Type B pancreatic cell (in vitro differentiated cells): ENCODE data around the gene CDS1. TPM values are rescaled to one million over a fixed set of nuclear protein-coding genes. Genes with fewer than 3 reads are reported as not detected.

Experiments used
- DNase-seq: peaks from one replicate; pipeline ENCODE4 v3.0.0; 2021; ENCODE audit warnings: mixed read lengths; ENCODE audit not compliant: unreplicated experiment; ENCODE audit errors: extremely low spot score
- H3K27ac Mint-ChIP-seq: 2 replicates; pipeline ENCODE4 v1.8.0; 2021; ENCODE audit warnings: mild to moderate bottlenecking, mixed read lengths
- H3K27me3 Mint-ChIP-seq: 2 replicates; pipeline ENCODE4 v1.8.0; 2021; ENCODE audit warnings: mixed read lengths
- H3K36me3 Mint-ChIP-seq: 2 replicates; pipeline ENCODE4 v1.8.0; 2021; ENCODE audit warnings: mixed read lengths
- H3K4me1 Mint-ChIP-seq: one replicate; pipeline ENCODE4 v1.8.0; 2021; ENCODE audit warnings: mixed read lengths; ENCODE audit not compliant: unreplicated experiment
- H3K4me3 Mint-ChIP-seq: 2 replicates; pipeline ENCODE4 v1.8.0; 2021; ENCODE audit warnings: mild to moderate bottlenecking, mixed read lengths
- H3K9me3 Mint-ChIP-seq: 2 replicates; pipeline ENCODE4 v1.8.0; 2021; ENCODE audit warnings: mixed read lengths
- CTCF ChIP-seq: fragments of 200-600 bp; sonication (generic); conservative IDR thresholded peaks from 2 replicates; pipeline ENCODE4 v1.5.0; 2021; ENCODE audit warnings: antibody characterized with exemption, mild to moderate bottlenecking
- total RNA-seq: library from RNA; stranded (reverse); gene quantifications from 2 replicates; pipeline ENCODE4 v1.2.1, GENCODE V29; 2021; ENCODE audit warnings: low replicate concordance

Gene CDS1
- total RNA-seq, 1 donor from 2014 or later, result 15.1 TPM

- Mint-ChIP-seq H3K27me3 (no peaks in the 10 kb centered on the region), H3K36me3 (peaks cover 26% of the 10 kb centered on the region), H3K9me3 (no peaks in the 10 kb centered on the region), H3K4me1 (no peaks in the 10 kb centered on the region), H3K4me3 (no peak overlapping the region), H3K27ac (no peak overlapping the region)
- DNase-seq, result no peak
- no peak for TF ChIP-seq CTCF
These were observed 28.6 kb downstream of the CDS1 start for GRCh38 chr4:84611531-84611930.

GRCh38 chr4:84614891-84615290 lies 32.0 kb downstream of the CDS1 start:
- H3K27me3 Mint-ChIP-seq, result no peaks in the 10 kb centered on the region
- DNase-seq, result no peak
- H3K4me1 Mint-ChIP-seq, result no peaks in the 10 kb centered on the region
- H3K9me3 Mint-ChIP-seq, result no peaks in the 10 kb centered on the region
- no peak overlapping the region for H3K27ac Mint-ChIP-seq
- H3K36me3 Mint-ChIP-seq, result peaks cover 30% of the 10 kb centered on the region
- no peak for TF ChIP-seq CTCF
- H3K4me3 Mint-ChIP-seq, result no peak overlapping the region

- Mint-ChIP-seq H3K4me1 (no peaks in the 10 kb centered on the region), H3K27me3 (no peaks in the 10 kb centered on the region), H3K36me3 (peaks cover 25% of the 10 kb centered on the region), H3K9me3 (no peaks in the 10 kb centered on the region), H3K4me3 (no peak overlapping the region), H3K27ac (no peak overlapping the region)
- no peak for DNase-seq
- no peak for TF ChIP-seq CTCF
These were observed 32.4 kb downstream of the CDS1 start for GRCh38 chr4:84615355-84615754.

GRCh38 chr4:84622959-84623358 lies 40.0 kb downstream of the CDS1 start:
- no peak overlapping the region for H3K27ac Mint-ChIP-seq

GRCh38 chr4:84623661-84624060 lies 40.7 kb downstream of the CDS1 start:
- no peak for DNase-seq
- no peaks in the 10 kb centered on the region for H3K9me3 Mint-ChIP-seq
- no peak for TF ChIP-seq CTCF
- H3K27me3 Mint-ChIP-seq, result no peaks in the 10 kb centered on the region
- H3K4me1 Mint-ChIP-seq, result no peaks in the 10 kb centered on the region
- peaks cover 22% of the 10 kb centered on the region for H3K36me3 Mint-ChIP-seq
- H3K4me3 Mint-ChIP-seq, result no peak overlapping the region
- no peak overlapping the region for H3K27ac Mint-ChIP-seq

More at GRCh38 chr4:84622959-84623358, 40.0 kb downstream of the CDS1 start:
- no peak for DNase-seq
- H3K36me3 Mint-ChIP-seq, result peaks cover 28% of the 10 kb centered on the region
- H3K4me1 Mint-ChIP-seq, result no peaks in the 10 kb centered on the region
- no peak overlapping the region for H3K4me3 Mint-ChIP-seq
- no peak for TF ChIP-seq CTCF
- no peaks in the 10 kb centered on the region for H3K27me3 Mint-ChIP-seq
- no peaks in the 10 kb centered on the region for H3K9me3 Mint-ChIP-seq

- peaks cover 4% of the 10 kb centered on the region for H3K4me1 Mint-ChIP-seq
- no peaks in the 10 kb centered on the region for H3K9me3 Mint-ChIP-seq
- no peak for DNase-seq
- H3K27me3 Mint-ChIP-seq, result no peaks in the 10 kb centered on the region
- H3K27ac Mint-ChIP-seq, result no peak overlapping the region
- peaks cover 22% of the 10 kb centered on the region for H3K36me3 Mint-ChIP-seq
- H3K4me3 Mint-ChIP-seq, result no peak overlapping the region
- TF ChIP-seq CTCF, result no peak
These were observed 43.7 kb downstream of the CDS1 start for GRCh38 chr4:84626673-84627072.
